HepG2 (cell line): ENCODE results near the gene CCDC142. TPM values are rescaled to one million over a fixed set of nuclear protein-coding genes. Genes with fewer than 3 reads are reported as not detected.

ENCODE experiments used
- CHCHD3 ChIP-seq: sonication (generic); formaldehyde crosslinking; IDR thresholded peaks from 2 replicates; pipeline ENCODE4 v1.8.0; 2022; ENCODE audit warnings: mild to moderate bottlenecking, missing genetic modification reagents, moderate library complexity
- DR1 ChIP-seq: sonication (generic); formaldehyde crosslinking; IDR thresholded peaks from 2 replicates; pipeline ENCODE4 v1.8.0; 2021; ENCODE audit warnings: mild to moderate bottlenecking, missing genetic modification reagents, inconsistent platforms
- HDAC2 ChIP-seq: sonication (generic); formaldehyde crosslinking; IDR thresholded peaks from 2 replicates; pipeline ENCODE4 v1.4.0; 2020; ENCODE audit warnings: missing genetic modification reagents
- REST ChIP-seq, 2 experiments: IDR thresholded peaks; 2 replicates each; pipeline ENCODE4 v1.6.1; 2011 to 2012; ENCODE audit warnings: low read length in 2 of 2, borderline replicate concordance in 1 of 2, low read depth in 1 of 2, mild to moderate bottlenecking in 1 of 2, moderate library complexity in 1 of 2
- ZFAT ChIP-seq: sonication (generic); formaldehyde crosslinking; conservative IDR thresholded peaks from 2 replicates; pipeline ENCODE4 v1.8.1; 2023; ENCODE audit warnings: missing genetic modification reagents, inconsistent platforms
- ZMYM4 ChIP-seq: sonication (generic); formaldehyde crosslinking; IDR thresholded peaks from 2 replicates; pipeline ENCODE4 v1.8.1; 2023; ENCODE audit warnings: mild to moderate bottlenecking, missing genetic modification reagents
- ZNF101 ChIP-seq: sonication (generic); formaldehyde crosslinking; IDR thresholded peaks from 2 replicates; pipeline ENCODE4 v1.4.0; 2020; ENCODE audit warnings: mild to moderate bottlenecking, low read depth, missing genetic modification reagents, borderline replicate concordance
- ZNF282 ChIP-seq: fragments of 450-650 bp; IDR thresholded peaks from 2 replicates; pipeline ENCODE4 v1.6.1; 2018; ENCODE audit not compliant: partially characterized antibody
- ZNF710 ChIP-seq: sonication (generic); formaldehyde crosslinking; IDR thresholded peaks from 2 replicates; pipeline ENCODE4 v1.5.0; 2020; ENCODE audit warnings: mild to moderate bottlenecking, missing genetic modification reagents, borderline replicate concordance
- polyA plus RNA-seq, 8 experiments: library from polyadenylated mRNA; depleted of rRNA in 3 of 8; stranded (reverse) in 7 of 8; unstranded in 1 of 8; fragments of >200 nt; fragmentation: Illumina TruSeq in 4 of 8; extraction: Trizol in 4 of 8; gene quantifications; 2 replicates each; pipeline versions ENCODE4 v1.2.1 to v1.2.3, GENCODE V29; 2011 to 2016; ENCODE audit warnings: low read depth in 4 of 8, missing spikeins in 1 of 8, mixed read lengths in 1 of 8; ENCODE audit not compliant: insufficient read depth in 1 of 8
- total RNA-seq, 5 experiments: library from RNA; depleted of rRNA; stranded (reverse); fragments of >200 nt; fragmentation: Illumina TruSeq; extraction: Trizol; gene quantifications; 2 replicates each; pipeline ENCODE4 v1.2.3, GENCODE V29; 2016; ENCODE audit warnings: low read depth in 1 of 5
- TF ChIP-seq, protein P1 (sequence below): sonication (generic); formaldehyde crosslinking; IDR thresholded peaks from 2 replicates; pipeline ENCODE4 v1.5.0; 2020; ENCODE audit warnings: missing genetic modification reagents
- TF ChIP-seq, protein P2 (sequence below): sonication (generic); formaldehyde crosslinking; IDR thresholded peaks from 2 replicates; pipeline ENCODE4 v1.5.0; 2020; ENCODE audit warnings: missing genetic modification reagents
- TF ChIP-seq, protein P3 (sequence below): IDR thresholded peaks from 2 replicates; pipeline ENCODE4 v1.6.1; 2016; ENCODE audit warnings: missing genetic modification reagents, missing compliant biosample characterization
- TF ChIP-seq, protein P4 (sequence below): IDR thresholded peaks from 2 replicates; pipeline ENCODE4 v1.6.1; 2016; ENCODE audit warnings: control low read depth
- TF ChIP-seq, protein P5 (sequence below): sonication (generic); formaldehyde crosslinking; IDR thresholded peaks from 2 replicates; pipeline ENCODE4 v1.4.0; 2020; ENCODE audit warnings: missing genetic modification reagents; ENCODE audit errors: not compliant biosample characterization
- TF ChIP-seq, protein P6 (sequence below): IDR thresholded peaks from 2 replicates; pipeline ENCODE4 v1.6.1; 2016; ENCODE audit warnings: missing compliant biosample characterization, missing genetic modification reagents, borderline replicate concordance

CCDC142 gene
- total and polyA plus RNA-seq, 2 of the 13 experiments (the other 11 are each of a cell fraction or from before 2014, with no cell fraction given): 14.7 to 30.4 TPM

GRCh38 chr2:74481961-74482800 lies 617 bp downstream of the CCDC142 start (continued):
- TF ChIP-seq REST (IDR thresholded peaks at IDR 0.05; ENCODE audit: borderline replicate concordance in 1 of 2, low read depth in 1 of 2, low read length in 2 of 2): no peak
- no peak for TF ChIP-seq ZNF101
- TF ChIP-seq HDAC2 (CRISPR knock-in tag): no peak
- TF ChIP-seq, protein P1, sequence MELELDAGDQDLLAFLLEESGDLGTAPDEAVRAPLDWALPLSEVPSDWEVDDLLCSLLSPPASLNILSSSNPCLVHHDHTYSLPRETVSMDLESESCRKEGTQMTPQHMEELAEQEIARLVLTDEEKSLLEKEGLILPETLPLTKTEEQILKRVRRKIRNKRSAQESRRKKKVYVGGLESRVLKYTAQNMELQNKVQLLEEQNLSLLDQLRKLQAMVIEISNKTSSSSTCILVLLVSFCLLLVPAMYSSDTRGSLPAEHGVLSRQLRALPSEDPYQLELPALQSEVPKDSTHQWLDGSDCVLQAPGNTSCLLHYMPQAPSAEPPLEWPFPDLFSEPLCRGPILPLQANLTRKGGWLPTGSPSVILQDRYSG (CRISPR knock-in tag): no peak; the same call in 1 of the 2 replicates
- TF ChIP-seq ZNF282: no peak
- TF ChIP-seq CHCHD3: 0 out of 2 replicates have a peak, but pooled peaks have one; percentile 59
- TF ChIP-seq ZFAT (CRISPR knock-in tag): 0 out of 2 replicates have a peak, but pooled peaks have one; percentile 35
- TF ChIP-seq, protein P2, sequence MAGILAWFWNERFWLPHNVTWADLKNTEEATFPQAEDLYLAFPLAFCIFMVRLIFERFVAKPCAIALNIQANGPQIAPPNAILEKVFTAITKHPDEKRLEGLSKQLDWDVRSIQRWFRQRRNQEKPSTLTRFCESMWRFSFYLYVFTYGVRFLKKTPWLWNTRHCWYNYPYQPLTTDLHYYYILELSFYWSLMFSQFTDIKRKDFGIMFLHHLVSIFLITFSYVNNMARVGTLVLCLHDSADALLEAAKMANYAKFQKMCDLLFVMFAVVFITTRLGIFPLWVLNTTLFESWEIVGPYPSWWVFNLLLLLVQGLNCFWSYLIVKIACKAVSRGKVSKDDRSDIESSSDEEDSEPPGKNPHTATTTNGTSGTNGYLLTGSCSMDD (CRISPR knock-in tag): peak; percentile 34; the same call in 1 of the 2 replicates
- TF ChIP-seq, protein P3, sequence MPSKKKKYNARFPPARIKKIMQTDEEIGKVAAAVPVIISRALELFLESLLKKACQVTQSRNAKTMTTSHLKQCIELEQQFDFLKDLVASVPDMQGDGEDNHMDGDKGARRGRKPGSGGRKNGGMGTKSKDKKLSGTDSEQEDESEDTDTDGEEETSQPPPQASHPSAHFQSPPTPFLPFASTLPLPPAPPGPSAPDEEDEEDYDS (CRISPR knock-in tag): no peak
- peak; percentile 38; the same call in 1 of the 2 replicates for TF ChIP-seq DR1
- TF ChIP-seq ZNF710: peak; percentile 57; the same call in 1 of the 2 replicates
- TF ChIP-seq ZMYM4: no peak
- TF ChIP-seq, protein P4, sequence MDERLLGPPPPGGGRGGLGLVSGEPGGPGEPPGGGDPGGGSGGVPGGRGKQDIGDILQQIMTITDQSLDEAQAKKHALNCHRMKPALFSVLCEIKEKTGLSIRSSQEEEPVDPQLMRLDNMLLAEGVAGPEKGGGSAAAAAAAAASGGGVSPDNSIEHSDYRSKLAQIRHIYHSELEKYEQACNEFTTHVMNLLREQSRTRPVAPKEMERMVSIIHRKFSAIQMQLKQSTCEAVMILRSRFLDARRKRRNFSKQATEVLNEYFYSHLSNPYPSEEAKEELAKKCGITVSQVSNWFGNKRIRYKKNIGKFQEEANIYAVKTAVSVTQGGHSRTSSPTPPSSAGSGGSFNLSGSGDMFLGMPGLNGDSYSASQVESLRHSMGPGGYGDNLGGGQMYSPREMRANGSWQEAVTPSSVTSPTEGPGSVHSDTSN: no peak
- TF ChIP-seq, protein P5, sequence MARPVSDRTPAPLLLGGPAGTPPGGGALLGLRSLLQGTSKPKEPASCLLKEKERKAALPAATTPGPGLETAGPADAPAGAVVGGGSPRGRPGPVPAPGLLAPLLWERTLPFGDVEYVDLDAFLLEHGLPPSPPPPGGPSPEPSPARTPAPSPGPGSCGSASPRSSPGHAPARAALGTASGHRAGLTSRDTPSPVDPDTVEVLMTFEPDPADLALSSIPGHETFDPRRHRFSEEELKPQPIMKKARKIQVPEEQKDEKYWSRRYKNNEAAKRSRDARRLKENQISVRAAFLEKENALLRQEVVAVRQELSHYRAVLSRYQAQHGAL (CRISPR knock-in tag): peak; percentile 74
- TF ChIP-seq, protein P6, sequence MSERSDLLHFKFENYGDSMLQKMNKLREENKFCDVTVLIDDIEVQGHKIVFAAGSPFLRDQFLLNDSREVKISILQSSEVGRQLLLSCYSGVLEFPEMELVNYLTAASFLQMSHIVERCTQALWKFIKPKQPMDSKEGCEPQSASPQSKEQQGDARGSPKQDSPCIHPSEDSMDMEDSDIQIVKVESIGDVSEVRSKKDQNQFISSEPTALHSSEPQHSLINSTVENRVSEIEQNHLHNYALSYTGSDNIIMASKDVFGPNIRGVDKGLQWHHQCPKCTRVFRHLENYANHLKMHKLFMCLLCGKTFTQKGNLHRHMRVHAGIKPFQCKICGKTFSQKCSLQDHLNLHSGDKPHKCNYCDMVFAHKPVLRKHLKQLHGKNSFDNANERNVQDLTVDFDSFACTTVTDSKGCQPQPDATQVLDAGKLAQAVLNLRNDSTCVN (CRISPR knock-in tag): peak; percentile 36; the same call in 1 of the 2 replicates
